Tibial nerve (tissue), 4 donors: ENCODE data around the gene PTPRU.

Experiments
- CTCF ChIP-seq, 5 experiments: fragments of 200-600 bp in 3 of 5; fragments of 450-650 bp in 2 of 5; sonication (generic) in 3 of 5; IDR thresholded peaks; one replicate each; pipeline ENCODE4 v1.5.1; 2016 to 2019; ENCODE audit warnings: antibody characterized with exemption in 5 of 5, mild to moderate bottlenecking in 3 of 5, moderate library complexity in 2 of 5
- EP300 ChIP-seq, 2 donors: sonication (generic); formaldehyde crosslinking; IDR thresholded peaks; one replicate each; pipeline ENCODE4 v1.6.1; 2017; ENCODE audit warnings: antibody characterized with exemption in 2 of 2, mild to moderate bottlenecking in 1 of 2
- POLR2A ChIP-seq, 2 donors: fragments of 450-650 bp; IDR thresholded peaks; one replicate each; pipeline ENCODE4 v1.6.1; 2017; ENCODE audit warnings: antibody characterized with exemption in 2 of 2, mild to moderate bottlenecking in 2 of 2, moderate library complexity in 2 of 2

- TF ChIP-seq CTCF (IDR thresholded peaks at IDR 0.05) (no peak), EP300 (IDR thresholded peaks at IDR 0.05) (no peak), POLR2A (IDR thresholded peaks at IDR 0.05) (no peak)
Observed at GRCh38 chr1:29342351-29342750, 106.0 kb downstream of the PTPRU start.
